DOHH2 (cell line): Measurements from ENCODE around the gene SEC22C.
A peak's percentile ranks its signal among the peaks of the same experiment; 100 is the strongest.

Experiments used
- H3F3A ChIP-seq: fragments of 200-600 bp; sonication (generic), shearing (Covaris generic); 2 replicates; pipeline ENCODE4 v1.6.0; 2016; ENCODE audit warnings: antibody characterized with exemption, mild to moderate bottlenecking; ENCODE audit not compliant: control insufficient read depth, insufficient read depth
- H3K27ac ChIP-seq: fragments of 200-600 bp; sonication (generic); 2 replicates; pipeline ENCODE4 v1.5.1; 2014; ENCODE audit warnings: low read depth, mild to moderate bottlenecking, low read length, moderate library complexity
- H3K27me3 ChIP-seq: fragments of 200-600 bp; sonication (generic); 2 replicates; pipeline ENCODE4 v1.6.1; 2014; ENCODE audit warnings: mild to moderate bottlenecking, low read length, mixed read lengths; ENCODE audit not compliant: control insufficient read depth
- H3K36me3 ChIP-seq: fragments of 200-600 bp; sonication (generic); 2 replicates; pipeline ENCODE4 v1.6.1; 2014; ENCODE audit warnings: mild to moderate bottlenecking, low read length, moderate library complexity, mixed read lengths; ENCODE audit not compliant: control insufficient read depth
- H3K4me1 ChIP-seq: fragments of 200-600 bp; sonication (generic); 2 replicates; pipeline ENCODE4 v1.6.1; 2014; ENCODE audit warnings: mild to moderate bottlenecking, low read length, mixed read lengths; ENCODE audit not compliant: control insufficient read depth
- H3K4me2 ChIP-seq: fragments of 200-600 bp; sonication (generic); 2 replicates; pipeline ENCODE4 v1.6.0; 2014; ENCODE audit warnings: mild to moderate bottlenecking, low read length, moderate library complexity
- H3K4me3 ChIP-seq: fragments of 200-600 bp; sonication (generic); 2 replicates; pipeline ENCODE4 v1.5.1; 2014; ENCODE audit warnings: mild to moderate bottlenecking, low read length, mixed read lengths
- H3K79me2 ChIP-seq: fragments of 200-600 bp; sonication (generic); 2 replicates; pipeline ENCODE4 v1.6.1; 2014; ENCODE audit warnings: mild to moderate bottlenecking, low read length, mixed read lengths; ENCODE audit not compliant: control insufficient read depth
- H3K9me2 ChIP-seq: fragments of 200-600 bp; sonication (generic); replicated peaks from 2 replicates; pipeline ENCODE4 v1.6.1; 2014; ENCODE audit warnings: mild to moderate bottlenecking, low read length, mixed read lengths; ENCODE audit not compliant: control insufficient read depth
- H3K9me3 ChIP-seq: fragments of 200-600 bp; sonication (generic); 2 replicates; pipeline ENCODE4 v1.6.1; 2014; ENCODE audit warnings: antibody characterized with exemption, low read length, mixed read lengths; ENCODE audit not compliant: control insufficient read depth, insufficient read depth
- H4K20me1 ChIP-seq: fragments of 200-600 bp; sonication (generic); 2 replicates; pipeline ENCODE4 v1.6.0; 2014; ENCODE audit warnings: low read depth, mild to moderate bottlenecking, antibody characterized with exemption, low read length, moderate library complexity; ENCODE audit not compliant: control insufficient read depth, insufficient read depth
- CTCF ChIP-seq: fragments of 200-600 bp; sonication (generic); IDR thresholded peaks from one replicate; pipeline ENCODE4 v1.5.1; 2014; ENCODE audit warnings: antibody characterized with exemption, mild to moderate bottlenecking, low read depth, low read length; ENCODE audit not compliant: poor library complexity, severe bottlenecking
- EZH2phosphoT487 ChIP-seq: fragments of 200-600 bp; sonication (generic); IDR thresholded peaks from 2 replicates; pipeline ENCODE4 v1.6.1; 2017; ENCODE audit warnings: borderline replicate concordance, mild to moderate bottlenecking, antibody characterized with exemption, low read length, moderate library complexity, mixed read lengths

The SEC22C gene

GRCh38 chr3:42503251-42503924 lies 78.4 kb downstream of the SEC22C start:
- Histone ChIP-seq H4K20me1 (no peaks in the 10 kb centered on the region), H3K36me3 (no peaks in the 10 kb centered on the region), H3K4me2 (no peak overlapping the region), H3K4me3 (no peak overlapping the region), H3F3A (no peaks in the 10 kb centered on the region), H3K27me3 (peaks cover 44% of the 10 kb centered on the region), H3K27ac (no peak overlapping the region), H3K9me2 (no peaks in the 10 kb centered on the region), H3K4me1 (peaks cover 10% of the 10 kb centered on the region), H3K79me2 (no peaks in the 10 kb centered on the region), H3K9me3 (no peaks in the 10 kb centered on the region)
- TF ChIP-seq EZH2phosphoT487 (no peak), CTCF (no peak)

GRCh38 chr3:42502429-42503250 lies 79.1 kb downstream of the SEC22C start, which contains the start of gene VIPR1:
Gene VIPR1, plus strand, starts transcription at chr3:42502643. Its CDS starts 93 bp downstream, at chr3:42502736.
- TF ChIP-seq CTCF (no peak), EZH2phosphoT487 (no peak)
- H3K27me3 ChIP-seq, result peaks cover 46% of the 10 kb centered on the region

GRCh38 chr3:42501681-42502428 lies 79.9 kb downstream of the SEC22C start:
- no peaks in the 10 kb centered on the region for H3K36me3 ChIP-seq
- H4K20me1 ChIP-seq, result no peaks in the 10 kb centered on the region
- H3K9me3 ChIP-seq, result no peaks in the 10 kb centered on the region
- TF ChIP-seq CTCF, result peak; percentile 58
- TF ChIP-seq EZH2phosphoT487, result no peak
- peak overlapping the region; percentile 78 for H3K4me2 ChIP-seq
- no peaks in the 10 kb centered on the region for H3K79me2 ChIP-seq
- no peaks in the 10 kb centered on the region for H3F3A ChIP-seq
- H3K4me1 ChIP-seq, result peaks cover 10% of the 10 kb centered on the region
- H3K27ac ChIP-seq, result no peak overlapping the region
- H3K9me2 ChIP-seq, result no peaks in the 10 kb centered on the region
- peaks cover 46% of the 10 kb centered on the region for H3K27me3 ChIP-seq
- H3K4me3 ChIP-seq, result peak overlapping the region; percentile 71

More at GRCh38 chr3:42502429-42503250, 79.1 kb downstream of the SEC22C start, which contains the start of gene VIPR1:
- Histone ChIP-seq H3K9me2 (no peaks in the 10 kb centered on the region), H3F3A (no peaks in the 10 kb centered on the region), H3K9me3 (no peaks in the 10 kb centered on the region), H3K4me3 (peak within 1 kb of the TSS; percentile 71), H4K20me1 (no peaks in the 10 kb centered on the region), H3K4me1 (peaks cover 10% of the 10 kb centered on the region), H3K27ac (no peak within 1 kb of the TSS), H3K4me2 (peak within 1 kb of the TSS; percentile 78), H3K36me3 (no peaks in the 10 kb centered on the region), H3K79me2 (no peaks in the 10 kb centered on the region)
